ENCODE results near the gene SERPIND1. TPM values are rescaled to one million over a fixed set of nuclear protein-coding genes. Genes with fewer than 3 reads are reported as not detected.
"Not testable (repeated sequence)": the region's sequence is repeated elsewhere in the genome, so short reads cannot be mapped to it uniquely, and the experiment has no call there.

SERPIND1 gene, protein sequence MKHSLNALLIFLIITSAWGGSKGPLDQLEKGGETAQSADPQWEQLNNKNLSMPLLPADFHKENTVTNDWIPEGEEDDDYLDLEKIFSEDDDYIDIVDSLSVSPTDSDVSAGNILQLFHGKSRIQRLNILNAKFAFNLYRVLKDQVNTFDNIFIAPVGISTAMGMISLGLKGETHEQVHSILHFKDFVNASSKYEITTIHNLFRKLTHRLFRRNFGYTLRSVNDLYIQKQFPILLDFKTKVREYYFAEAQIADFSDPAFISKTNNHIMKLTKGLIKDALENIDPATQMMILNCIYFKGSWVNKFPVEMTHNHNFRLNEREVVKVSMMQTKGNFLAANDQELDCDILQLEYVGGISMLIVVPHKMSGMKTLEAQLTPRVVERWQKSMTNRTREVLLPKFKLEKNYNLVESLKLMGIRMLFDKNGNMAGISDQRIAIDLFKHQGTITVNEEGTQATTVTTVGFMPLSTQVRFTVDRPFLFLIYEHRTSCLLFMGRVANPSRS
- polyA plus RNA-seq = under 1 TPM in 1 of 3 donors, not detected in 2; 0.43 TPM

DNA sequence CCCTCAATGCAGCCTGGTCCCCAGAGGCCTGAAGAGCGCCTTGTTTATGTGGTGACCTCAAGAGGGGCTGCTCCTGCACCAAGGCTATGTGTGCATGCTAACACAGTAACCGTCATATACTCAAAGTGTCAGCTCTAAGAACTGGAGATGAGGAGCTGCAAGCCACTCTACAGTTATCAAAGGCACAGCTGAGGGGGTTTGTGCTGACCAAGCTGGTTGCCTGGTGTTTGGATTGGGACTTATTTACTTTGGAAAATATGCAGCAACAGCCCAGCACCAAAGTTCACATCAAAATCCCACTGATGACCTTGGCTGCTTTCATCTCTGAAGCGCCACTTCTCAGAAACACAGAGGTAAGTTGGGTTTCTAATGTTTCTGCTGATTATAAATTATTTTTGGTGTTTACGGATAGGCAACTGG, at the start of gene SERPIND1:
SERPIND1 (plus strand) TSS at position 321 of the 420 bp plus-strand sequence. CDS start 5,200 bp downstream, outside the sequence.
- Mint-ChIP-seq H3K36me3 (peaks cover 0 to 6% (median 3%) of the 10 kb centered on the region in 3 donors), H3K4me3 (no peak within 1 kb of the TSS), H3K4me1 (peaks cover 11 to 12% of the 10 kb centered on the region in 2 donors), H3K27ac (no peak within 1 kb of the TSS), H3K27me3 (ENCODE audit: low read depth in 3 of 3) (peaks cover 0 to 3% (median 0%) of the 10 kb centered on the region in 3 donors), H3K9me3 (no peaks in the 10 kb centered on the region)
- DNase-seq = no peak

DNA sequence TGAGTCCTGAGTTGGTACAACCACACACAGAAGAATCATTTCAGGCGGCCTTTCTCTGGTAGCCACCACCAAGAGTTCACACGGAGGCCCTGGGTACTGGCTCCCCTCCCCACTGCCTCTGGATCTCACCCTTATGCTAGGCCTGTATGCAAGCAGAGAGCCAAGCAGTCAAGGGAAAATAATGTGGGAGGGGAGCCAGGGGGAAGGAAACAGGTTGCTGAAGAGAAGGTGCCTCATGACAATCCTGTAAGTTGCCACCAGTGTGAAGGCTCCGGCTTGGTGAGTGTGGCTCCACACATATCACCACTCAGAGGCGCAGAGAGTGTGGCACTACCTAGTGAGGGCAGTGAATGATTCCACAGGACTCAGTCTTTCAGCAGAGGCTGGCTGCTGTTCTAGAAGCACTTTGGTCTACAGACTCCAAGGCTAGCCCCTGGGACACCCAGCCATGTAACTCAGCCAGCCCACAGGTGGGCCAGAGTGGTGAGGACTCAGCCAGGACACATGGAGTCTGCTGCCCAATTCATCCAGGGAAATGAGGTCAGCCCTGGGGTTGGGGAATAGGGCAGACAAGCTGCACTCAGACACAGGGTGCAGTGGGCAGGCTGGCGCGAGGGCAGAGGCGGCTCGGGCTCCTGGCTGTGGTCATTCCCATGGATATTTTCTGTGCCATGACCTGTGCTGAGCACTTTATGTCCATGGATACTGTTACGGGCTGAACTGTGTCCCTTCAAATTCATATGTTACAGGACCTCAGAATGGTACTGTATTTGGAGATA, 49.0 kb upstream of the SERPIND1 start:
- Mint-ChIP-seq H3K36me3 (peaks cover 6 to 31% (median 10%) of the 10 kb centered on the region in 3 donors), H3K4me3 (no peak overlapping the region)
- no peak for DNase-seq

DNA sequence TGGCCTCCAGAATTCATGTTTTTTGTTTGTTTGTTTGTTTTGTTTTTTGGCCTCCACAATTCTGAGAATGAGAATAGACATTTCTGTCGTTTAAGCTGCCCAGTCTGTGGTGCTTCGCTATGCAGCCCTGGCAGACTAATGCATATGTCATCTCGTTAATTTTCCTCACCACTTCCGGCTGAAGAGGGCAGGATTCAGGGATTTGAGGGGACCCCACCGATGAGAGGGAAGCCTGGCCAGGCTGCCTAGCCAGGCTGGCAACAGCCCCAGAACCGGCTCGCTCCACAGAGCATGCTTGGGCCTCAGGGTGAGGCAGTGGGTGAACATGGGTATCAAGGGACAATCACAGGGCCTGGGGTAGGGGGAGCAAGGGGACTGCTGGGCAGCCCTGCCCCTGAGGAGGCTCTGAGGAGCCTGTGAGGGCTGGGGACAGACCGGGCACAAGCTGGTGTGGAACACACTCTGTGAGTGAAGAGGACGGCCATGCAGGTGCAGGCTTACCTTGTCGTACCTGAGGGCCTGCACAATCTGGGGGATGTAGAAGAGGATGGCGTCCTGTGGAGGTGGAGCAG, 47.8 kb upstream of the SERPIND1 start:
- DNase-seq = no peak
- no peaks in the 10 kb centered on the region for H3K9me3 Mint-ChIP-seq
- no peak overlapping the region for H3K27ac Mint-ChIP-seq
- H3K4me1 Mint-ChIP-seq = no peaks in the 10 kb centered on the region
- H3K4me3 Mint-ChIP-seq = no peak overlapping the region
- H3K36me3 Mint-ChIP-seq = peaks cover 3 to 33% (median 10%) of the 10 kb centered on the region in 3 donors
- peaks cover 0 to 4% (median 2%) of the 10 kb centered on the region in 3 donors for H3K27me3 Mint-ChIP-seq (ENCODE audit: low read depth in 3 of 3)

More for the DNA sequence above, 49.0 kb upstream of the SERPIND1 start:
- H3K9me3 Mint-ChIP-seq = no peaks in the 10 kb centered on the region
- peak overlapping the region in 2 of 6 donors; percentile 20 to 53 for H3K27ac Mint-ChIP-seq
- H3K4me1 Mint-ChIP-seq = no peaks in the 10 kb centered on the region
- peaks cover 0 to 4% (median 2%) of the 10 kb centered on the region in 3 donors for H3K27me3 Mint-ChIP-seq (ENCODE audit: low read depth in 3 of 3)

DNA sequence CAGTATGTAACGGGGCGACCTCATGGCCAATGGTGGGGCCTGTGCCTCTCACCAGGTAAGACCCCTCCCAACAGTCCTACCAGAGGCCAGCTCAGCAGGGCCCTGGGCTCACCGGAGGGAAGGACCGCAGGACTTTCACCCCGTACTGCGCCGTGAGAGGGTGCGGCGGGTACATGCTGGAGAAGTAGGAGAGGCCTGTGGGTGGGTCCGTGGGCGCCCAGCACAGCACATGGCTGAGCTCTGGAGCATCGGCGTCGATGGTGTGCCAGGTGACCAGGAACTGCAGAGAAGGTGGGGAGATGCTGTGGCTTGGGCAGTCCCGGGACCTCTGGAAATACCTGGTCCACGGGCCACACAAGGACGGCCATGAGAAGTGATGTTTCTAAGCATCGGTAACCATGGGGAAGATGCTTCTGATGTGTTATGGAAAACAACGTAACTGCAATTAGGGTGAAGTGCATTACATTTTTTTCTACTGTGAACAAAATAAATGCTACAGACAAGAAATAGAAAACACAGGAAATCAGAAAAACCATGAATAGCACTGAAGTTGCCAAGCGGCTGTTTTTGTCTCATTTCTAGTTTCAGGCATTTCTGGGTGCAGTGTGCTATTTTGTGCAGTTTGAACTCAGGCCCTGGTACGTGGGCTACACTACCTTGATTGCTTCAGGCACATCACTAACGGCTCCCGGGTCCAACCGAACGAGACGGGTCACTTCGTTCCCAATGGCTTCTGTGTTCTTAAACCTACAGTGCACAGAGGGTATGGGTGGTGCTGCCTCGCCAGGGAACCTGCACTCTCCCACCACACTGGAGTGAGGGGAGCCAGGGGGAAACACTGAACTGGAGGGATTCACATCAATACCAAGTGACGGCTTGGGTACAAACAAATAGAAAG, 46.5 kb upstream of the SERPIND1 start:
- peaks cover 3 to 28% (median 10%) of the 10 kb centered on the region in 3 donors for H3K36me3 Mint-ChIP-seq
- no peak for DNase-seq
- no peak overlapping the region for H3K4me3 Mint-ChIP-seq
- H3K4me1 Mint-ChIP-seq = no peaks in the 10 kb centered on the region
- no peaks in the 10 kb centered on the region for H3K9me3 Mint-ChIP-seq
- peaks cover 0 to 2% (median 0%) of the 10 kb centered on the region in 3 donors for H3K27me3 Mint-ChIP-seq (ENCODE audit: low read depth in 3 of 3)
- no peak overlapping the region for H3K27ac Mint-ChIP-seq

DNA sequence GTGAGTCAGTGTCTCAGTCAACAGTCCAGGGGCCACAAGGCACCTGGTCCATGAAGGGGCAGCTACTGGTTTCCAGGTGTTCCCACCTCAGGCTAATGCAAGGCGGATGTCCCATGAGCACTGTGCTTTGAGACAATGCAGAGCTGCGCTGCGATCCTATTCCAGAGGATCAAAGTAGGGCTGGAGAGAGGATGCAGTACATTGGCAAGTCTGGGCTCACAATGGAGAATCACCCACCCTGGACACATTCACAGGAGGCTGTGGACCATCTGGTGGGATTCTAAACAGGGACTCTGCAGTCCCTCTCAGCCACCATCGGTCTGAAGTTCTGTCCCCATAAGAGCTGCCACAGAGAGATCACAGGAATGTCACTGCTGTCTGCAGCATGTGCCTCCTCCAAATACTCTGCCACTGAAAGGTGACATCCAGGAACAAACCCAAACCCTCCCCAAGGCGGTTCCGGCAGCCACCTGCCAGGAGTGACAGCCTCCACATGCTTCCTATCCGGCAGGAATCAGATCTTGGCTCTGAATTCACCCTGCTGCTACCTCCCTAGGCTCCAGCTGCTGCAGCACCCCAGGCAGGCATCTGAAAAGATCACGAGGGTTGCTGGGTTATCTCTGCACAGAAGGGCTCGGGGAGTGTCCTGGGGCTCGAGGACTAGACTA, 45.3 kb upstream of the SERPIND1 start:
- no peak for DNase-seq
- H3K27ac Mint-ChIP-seq = peak overlapping the region in 1 of 6 donors; percentile 74
- H3K9me3 Mint-ChIP-seq = no peaks in the 10 kb centered on the region
- H3K27me3 Mint-ChIP-seq (ENCODE audit: low read depth in 3 of 3) = peaks cover 0 to 2% (median 0%) of the 10 kb centered on the region in 3 donors
- peaks cover 3 to 28% (median 8%) of the 10 kb centered on the region in 3 donors for H3K36me3 Mint-ChIP-seq
- no peaks in the 10 kb centered on the region for H3K4me1 Mint-ChIP-seq
- H3K4me3 Mint-ChIP-seq = no peak overlapping the region

DNA sequence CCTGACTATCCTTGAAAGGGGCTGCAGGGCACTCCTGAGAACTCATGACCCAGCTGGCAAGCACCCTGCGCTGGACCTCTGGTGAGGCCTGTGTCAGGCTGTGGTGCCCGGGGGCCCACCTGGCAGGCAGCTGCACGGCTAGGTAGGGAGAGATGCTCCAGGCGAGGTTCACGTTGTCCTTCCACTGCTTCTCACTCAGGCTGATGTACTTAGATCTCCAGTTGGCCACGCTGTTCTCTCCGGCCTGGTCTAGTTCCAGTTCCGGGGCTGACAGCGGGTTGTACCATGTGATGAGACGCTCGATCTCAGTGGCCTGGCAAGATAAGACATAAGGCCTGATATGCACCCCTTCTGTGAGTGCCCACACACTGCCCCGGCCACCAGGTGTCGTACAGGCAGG, 44.7 kb upstream of the SERPIND1 start:
- H3K4me3 Mint-ChIP-seq = no peak overlapping the region
- H3K27me3 Mint-ChIP-seq (ENCODE audit: low read depth in 3 of 3) = peaks cover 0 to 2% (median 0%) of the 10 kb centered on the region in 3 donors
- no peaks in the 10 kb centered on the region for H3K4me1 Mint-ChIP-seq
- H3K27ac Mint-ChIP-seq = no peak overlapping the region
- DNase-seq = no peak
- no peaks in the 10 kb centered on the region for H3K9me3 Mint-ChIP-seq
- H3K36me3 Mint-ChIP-seq = peaks cover 3 to 28% (median 8%) of the 10 kb centered on the region in 3 donors

DNA sequence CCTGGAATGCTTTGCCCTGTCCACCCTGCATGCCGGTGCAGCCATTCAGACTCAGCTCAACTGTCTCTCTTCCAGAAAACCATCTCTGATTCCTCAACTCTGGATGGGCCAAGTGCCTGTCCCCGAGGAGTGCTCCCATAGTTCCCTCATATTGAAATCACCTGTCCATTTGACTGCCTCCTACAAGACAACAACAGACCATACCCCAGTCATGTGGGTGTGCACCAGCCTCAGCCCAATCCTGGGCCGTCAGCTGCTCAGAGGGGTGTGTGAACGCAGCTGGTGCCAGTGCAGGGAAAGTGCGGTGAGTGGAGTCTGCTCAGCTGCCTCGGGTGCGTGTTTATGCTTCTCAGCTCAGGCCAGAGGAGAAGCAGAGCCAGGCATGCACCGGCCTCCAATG, 41.5 kb upstream of the SERPIND1 start:
- not testable (repeated sequence) for H3K9me3 Mint-ChIP-seq; H3K4me3 Mint-ChIP-seq; H3K27me3 Mint-ChIP-seq (ENCODE audit: low read depth in 3 of 3); H3K4me1 Mint-ChIP-seq; H3K27ac Mint-ChIP-seq; DNase-seq
- peaks cover 0 to 16% (median 4%) of the 10 kb centered on the region in 3 donors for H3K36me3 Mint-ChIP-seq

DNA sequence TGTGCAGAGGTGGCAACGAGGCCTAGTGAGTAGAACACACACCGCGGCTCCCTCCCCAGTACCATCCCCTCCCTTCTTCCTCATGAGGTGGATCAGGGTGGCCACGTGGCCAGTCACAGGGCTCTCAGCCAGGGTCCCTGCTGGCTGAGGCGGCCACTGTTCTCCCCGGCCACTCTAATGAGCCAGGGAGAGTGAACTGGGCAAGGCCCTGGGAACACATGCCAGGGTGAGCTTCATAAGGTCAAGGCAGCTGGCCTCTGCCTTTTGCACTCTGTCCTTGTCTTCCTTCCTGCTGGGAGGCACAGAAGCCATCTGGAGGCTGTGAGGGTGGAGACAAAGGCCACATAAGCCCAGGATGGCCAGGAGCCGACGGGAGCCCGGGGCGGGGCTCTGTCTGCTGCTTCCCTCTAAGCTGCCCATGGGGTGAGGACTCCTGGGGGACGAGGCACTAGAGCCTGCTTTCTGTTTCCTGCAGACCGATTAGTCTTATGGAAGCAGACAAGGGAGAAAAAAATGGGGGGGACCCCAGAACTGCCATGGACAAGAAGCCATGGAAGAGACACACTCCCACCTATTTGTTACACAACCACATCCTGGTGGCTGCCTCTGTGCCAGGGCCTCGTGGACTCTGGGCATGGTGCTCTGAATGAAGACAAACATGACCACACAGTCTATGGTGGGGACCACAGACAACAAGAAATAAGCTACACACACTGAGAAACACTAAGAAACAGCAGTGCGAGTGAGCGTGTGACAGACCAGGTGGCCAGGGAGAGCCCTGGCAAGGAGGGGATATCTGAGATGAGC, 38.4 kb upstream of the SERPIND1 start:
- not testable (repeated sequence) for H3K9me3 Mint-ChIP-seq

DNA sequence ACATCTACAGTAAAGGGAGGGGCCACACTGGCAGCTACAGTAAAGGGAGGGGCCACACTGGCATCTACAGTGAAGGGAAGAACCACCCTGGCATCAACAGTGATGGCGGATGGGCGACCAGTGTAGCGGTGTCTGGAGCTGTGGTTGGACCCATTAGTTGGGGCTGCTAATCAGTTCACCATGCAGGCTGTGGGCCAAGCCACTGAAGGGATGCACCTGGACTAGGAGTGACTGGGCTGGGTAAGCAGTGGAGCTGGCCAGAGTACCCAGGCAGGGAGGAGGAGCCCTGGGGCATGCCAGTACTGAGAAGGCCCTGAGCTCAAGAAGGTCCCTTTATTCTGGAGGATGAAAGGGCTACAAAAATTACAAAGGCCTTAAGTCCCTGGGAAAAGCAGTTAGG, 37.0 kb upstream of the SERPIND1 start:
- not testable (repeated sequence) for H3K4me1 Mint-ChIP-seq; H3K27ac Mint-ChIP-seq; H3K9me3 Mint-ChIP-seq; H3K4me3 Mint-ChIP-seq; H3K27me3 Mint-ChIP-seq (ENCODE audit: low read depth in 3 of 3); DNase-seq
- H3K36me3 Mint-ChIP-seq = peaks cover 15 to 31% (median 15%) of the 10 kb centered on the region in 3 donors

More for the DNA sequence above, 38.4 kb upstream of the SERPIND1 start:
- Mint-ChIP-seq H3K36me3 (peaks cover 6 to 19% (median 12%) of the 10 kb centered on the region in 3 donors), H3K27ac (peak overlapping the region in 2 of 6 donors; percentile 37 to 44)
- not testable (repeated sequence) for H3K4me1 Mint-ChIP-seq; DNase-seq; H3K4me3 Mint-ChIP-seq; H3K27me3 Mint-ChIP-seq (ENCODE audit: low read depth in 3 of 3)

DNA sequence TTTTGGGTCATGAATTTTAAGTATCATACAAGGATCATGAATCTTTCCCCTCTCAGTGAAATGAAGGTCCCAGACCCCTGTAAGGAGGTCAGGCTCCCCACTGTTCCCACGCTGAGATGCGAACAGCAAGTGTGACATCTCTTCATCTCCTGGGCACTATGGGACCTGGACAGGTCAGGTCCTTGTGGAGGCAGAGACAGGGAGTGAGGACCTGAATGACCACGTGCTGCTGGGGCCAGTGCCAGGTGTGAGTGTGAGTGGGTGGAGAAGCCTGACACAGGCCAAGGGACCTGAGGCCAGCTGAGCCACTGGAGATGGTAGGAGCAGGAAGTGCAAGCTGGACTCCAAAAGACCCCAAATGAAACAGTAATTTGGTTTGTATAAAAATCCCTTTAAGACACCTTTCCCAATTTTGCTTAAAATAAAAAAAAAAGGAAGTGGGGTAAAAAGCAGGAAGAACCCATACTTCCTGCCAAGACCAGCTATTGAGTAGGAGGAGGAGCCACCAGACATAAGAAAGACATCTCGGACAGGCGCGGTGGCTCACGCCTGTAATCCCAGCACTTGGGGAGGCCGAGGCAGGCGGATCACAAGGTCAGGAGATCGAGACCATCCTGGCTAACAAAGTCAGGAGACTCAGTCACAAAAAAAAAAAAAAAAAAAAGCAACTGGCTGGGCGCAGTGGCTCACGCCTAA, 35.4 kb upstream of the SERPIND1 start:
- H3K27me3 Mint-ChIP-seq (ENCODE audit: low read depth in 3 of 3) = peaks cover 0 to 2% (median 0%) of the 10 kb centered on the region in 3 donors
- H3K27ac Mint-ChIP-seq = peak overlapping the region in 4 of 6 donors; percentile 55 to 77 (median 68)
- no peaks in the 10 kb centered on the region for H3K9me3 Mint-ChIP-seq
- peaks cover 15 to 37% (median 21%) of the 10 kb centered on the region in 3 donors for H3K36me3 Mint-ChIP-seq
- H3K4me1 Mint-ChIP-seq = no peaks in the 10 kb centered on the region
- no peak overlapping the region for H3K4me3 Mint-ChIP-seq
- no peak for DNase-seq

DNA sequence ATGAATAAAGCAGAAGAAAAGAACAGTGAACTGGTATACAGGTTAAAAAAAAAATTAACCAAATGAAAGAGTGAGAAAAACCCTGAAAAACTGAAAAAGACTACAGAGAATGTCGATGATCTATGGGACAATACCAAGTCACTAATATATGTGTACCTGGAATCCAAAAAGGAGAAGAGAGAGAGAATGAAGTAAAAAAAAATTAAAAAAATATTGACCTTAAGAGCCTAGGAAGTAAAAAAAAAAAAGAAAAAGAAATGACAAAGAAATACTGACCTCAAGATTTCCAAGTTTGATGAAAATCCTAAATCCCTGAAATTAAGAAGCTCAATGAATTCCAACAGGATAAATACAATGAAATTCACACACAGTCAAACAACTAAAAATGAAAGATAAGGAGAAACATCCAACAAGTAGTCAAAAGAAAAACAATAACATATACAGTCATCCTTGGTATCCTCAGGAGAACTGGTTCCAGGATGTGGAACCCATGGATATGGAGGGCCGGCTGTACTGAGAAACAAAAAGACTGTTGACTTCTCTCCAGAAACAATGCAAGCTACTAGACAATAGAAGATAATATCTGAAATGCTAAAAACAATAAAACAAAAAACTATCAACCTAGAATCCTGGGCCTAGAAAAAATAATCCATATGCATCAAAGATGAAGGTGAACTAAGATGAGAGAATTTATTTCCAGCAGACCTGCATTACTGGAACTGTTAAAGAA, 33.5 kb upstream of the SERPIND1 start:
- Mint-ChIP-seq H3K4me3 (no peak overlapping the region), H3K4me1 (no peaks in the 10 kb centered on the region), H3K9me3 (no peaks in the 10 kb centered on the region), H3K27me3 (ENCODE audit: low read depth in 3 of 3) (peaks cover 0 to 4% (median 2%) of the 10 kb centered on the region in 3 donors), H3K27ac (peak overlapping the region in 5 of 6 donors; percentile 7 to 63 (median 17)), H3K36me3 (peaks cover 15 to 42% (median 21%) of the 10 kb centered on the region in 3 donors)
- DNase-seq = no peak

Data from immature natural killer cell (primary cell).